HepG2 (cell line): ENCODE results near the gene GOLGA3. TPM values are rescaled to one million over a fixed set of nuclear protein-coding genes. Genes with fewer than 3 reads are reported as not detected.

Source experiments
- ATAC-seq: fragments of 200-7000 bp; cut with Tn5 transposase; 3 replicates; pipeline ENCODE4 v1.9.1; 2020; ENCODE audit warnings: mild to moderate bottlenecking, moderate library complexity
- BruUV-seq: library from RNA; stranded (reverse); fragments of 400-500 nt; replicated peaks from 2 replicates; lab custom pipeline; 2021; lab: Mats Ljungman, UMichigan
- CTCF ChIA-PET: fragments of 300-600 bp; formaldehyde crosslinking; extraction: SDS; loops from one replicate; lab custom pipeline; 2021; ENCODE audit warnings: low total read pairs, inconsistent platforms, low intra/inter-chr PET ratio; lab: Yijun Ruan, JAX
- POLR2A ChIA-PET: fragments of 350-600 bp; sonication (Branson Sonifier 250); formaldehyde crosslinking; loops from one replicate; lab custom pipeline; 2020; ENCODE audit warnings: antibody characterized with exemption, inconsistent platforms; lab: Yijun Ruan, JAX
- DNase-seq: peaks from one replicate; pipeline ENCODE4 v3.0.0-alpha.2; 2015; ENCODE audit warnings: low spot score
- FAIRE-seq: peaks from 3 replicates; lab custom pipeline; 2011; peaks lifted over from hg19 to GRCh38; lab: Jason Lieb, UNC
- H2AFZ ChIP-seq: one replicate; pipeline ENCODE4 v1.6.1; 2011; ENCODE audit warnings: low read length, inconsistent platforms
- H3K27ac ChIP-seq: fragments of 300-600 bp; 3 replicates; pipeline ENCODE4 v1.8.0; 2011; ENCODE audit warnings: mixed run types, mild to moderate bottlenecking, mixed read lengths, low read length, inconsistent platforms; ENCODE audit not compliant: insufficient read depth; ENCODE audit errors: extremely low read length
- H3K27me3 ChIP-seq, 2 experiments: fragments of 200-600 bp in 1 of 2; 2 replicates in 1 of 2; 3 replicates in 1 of 2; pipeline versions ENCODE4 v1.6.0 to v1.8.0; 2011; ENCODE audit warnings: low read length in 2 of 2, mild to moderate bottlenecking in 2 of 2, moderate library complexity in 2 of 2, inconsistent platforms in 1 of 2; ENCODE audit not compliant: insufficient read depth in 2 of 2, control insufficient read depth in 1 of 2
- H3K36me3 ChIP-seq, 2 experiments: fragments of 200-600 bp in 1 of 2; replicated peaks in 1 of 2; 2 replicates in 1 of 2; 3 replicates in 1 of 2; pipeline versions ENCODE4 v1.5.1 to v1.8.0; 2011; ENCODE audit warnings: low read length in 2 of 2, inconsistent platforms in 1 of 2; ENCODE audit not compliant: insufficient read depth in 2 of 2, control insufficient read depth in 1 of 2
- H3K4me1 ChIP-seq: 2 replicates; pipeline ENCODE4 v1.5.1; 2012; ENCODE audit warnings: low read length, inconsistent platforms; ENCODE audit not compliant: insufficient read depth
- H3K4me2 ChIP-seq: 2 replicates; pipeline ENCODE4 v1.6.0; 2011; ENCODE audit warnings: low read depth, low read length, inconsistent platforms
- H3K4me3 ChIP-seq, 3 experiments: fragments of 200-600 bp in 1 of 3; sonication (generic), shearing (Covaris generic) in 1 of 3; replicated peaks in 1 of 3; 2 replicates each; pipeline ENCODE4 v1.5.1; 2011 to 2016; ENCODE audit warnings: low read length in 3 of 3, inconsistent platforms in 2 of 3, low read depth in 2 of 3, mild to moderate bottlenecking in 2 of 3, control low read depth in 1 of 3, mixed read lengths in 1 of 3; ENCODE audit not compliant: insufficient read depth in 1 of 3
- H3K79me2 ChIP-seq: one replicate; pipeline ENCODE4 v1.6.1; 2011; ENCODE audit warnings: low read length, inconsistent platforms; ENCODE audit not compliant: insufficient read depth
- H3K9ac ChIP-seq: 2 replicates; pipeline ENCODE4 v1.6.0; 2011; ENCODE audit warnings: mild to moderate bottlenecking, low read depth, low read length, inconsistent platforms; ENCODE audit not compliant: insufficient read depth
- H3K9me3 ChIP-seq: 2 replicates; pipeline ENCODE4 v1.5.1; 2012; ENCODE audit warnings: mild to moderate bottlenecking, low read length
- H4K20me1 ChIP-seq: 2 replicates; pipeline ENCODE4 v1.6.0; 2011; ENCODE audit warnings: inconsistent platforms, mild to moderate bottlenecking, low read length, moderate library complexity; ENCODE audit not compliant: insufficient read depth
- ETV5 ChIP-seq: IDR thresholded peaks from 2 replicates; pipeline ENCODE4 v1.6.1; 2018; ENCODE audit warnings: missing biosample characterization, missing genetic modification reagents, inconsistent platforms, borderline replicate concordance
- MAFG ChIP-seq: sonication (generic); formaldehyde crosslinking; IDR thresholded peaks from 2 replicates; pipeline ENCODE4 v1.5.1; 2020; ENCODE audit warnings: mild to moderate bottlenecking, missing genetic modification reagents
- MYC ChIP-seq: sonication (generic); formaldehyde crosslinking; IDR thresholded peaks from 2 replicates; pipeline ENCODE4 v1.9.0; 2021; ENCODE audit warnings: missing genetic modification reagents, borderline replicate concordance
- TEAD3 ChIP-seq: optimal IDR thresholded peaks from 2 replicates; pipeline ENCODE3; 2016; ENCODE audit warnings: borderline replicate concordance
- ZBTB3 ChIP-seq: sonication (generic); formaldehyde crosslinking; IDR thresholded peaks from 2 replicates; pipeline ENCODE4 v1.4.0; 2020; ENCODE audit warnings: low read depth, mild to moderate bottlenecking, moderate library complexity, missing genetic modification reagents, borderline replicate concordance
- ZNF567 ChIP-seq: sonication (generic); formaldehyde crosslinking; IDR thresholded peaks from 2 replicates; pipeline ENCODE4 v1.8.1; 2023; ENCODE audit warnings: mild to moderate bottlenecking, missing genetic modification reagents, borderline replicate concordance
- WGBS: methylation state at CpG from one replicate; pipeline ENCODE4 v1.1.6; 2017; ENCODE audit warnings: low lambda C conversion rate; 5-methylcytosine and 5-hydroxymethylcytosine counted together
- in situ Hi-C: cut with HindIII; loops from 2 replicates; pipeline ENCODE4 v1.10.0; 2017; ENCODE audit warnings: low pct_unique_long_range_greater_than_20kb; ENCODE audit not compliant: extremely low pct_ligation_motif_present
- intact Hi-C: fragments of 100-400 bp; cut with micrococcal nuclease; formaldehyde crosslinking; loops from one replicate; pipeline ENCODE4 v1.10.0; 2022; ENCODE audit not compliant: unreplicated experiment
- polyA plus RNA-seq, 8 experiments: library from polyadenylated mRNA; depleted of rRNA in 3 of 8; stranded (reverse) in 7 of 8; unstranded in 1 of 8; fragments of >200 nt; fragmentation: Illumina TruSeq in 4 of 8; extraction: Trizol in 4 of 8; gene quantifications; 2 replicates each; pipeline versions ENCODE4 v1.2.1 to v1.2.3, GENCODE V29; 2011 to 2016; ENCODE audit warnings: low read depth in 4 of 8, missing spikeins in 1 of 8, mixed read lengths in 1 of 8; ENCODE audit not compliant: insufficient read depth in 1 of 8
- total RNA-seq, 5 experiments: library from RNA; depleted of rRNA; stranded (reverse); fragments of >200 nt; fragmentation: Illumina TruSeq; extraction: Trizol; gene quantifications; 2 replicates each; pipeline ENCODE4 v1.2.3, GENCODE V29; 2016; ENCODE audit warnings: low read depth in 1 of 5
- TF ChIP-seq, protein P1 (sequence below): sonication (generic); formaldehyde crosslinking; IDR thresholded peaks from 2 replicates; pipeline ENCODE4 v1.9.0; 2022; ENCODE audit warnings: missing genetic modification reagents, mild to moderate bottlenecking, borderline replicate concordance
- TF ChIP-seq, protein P2 (sequence below): sonication (generic); formaldehyde crosslinking; IDR thresholded peaks from 2 replicates; pipeline ENCODE4 v1.4.0; 2020; ENCODE audit warnings: missing genetic modification reagents
- TF ChIP-seq, protein P3 (sequence below): sonication (generic); formaldehyde crosslinking; IDR thresholded peaks from 2 replicates; pipeline ENCODE4 v1.4.0; 2020; ENCODE audit warnings: mild to moderate bottlenecking, missing genetic modification reagents
- TF ChIP-seq, protein P4 (sequence below): sonication (generic); formaldehyde crosslinking; IDR thresholded peaks from 2 replicates; pipeline ENCODE4 v1.5.0; 2020; ENCODE audit warnings: mild to moderate bottlenecking, missing genetic modification reagents, borderline replicate concordance
- TF ChIP-seq, protein P5 (sequence below): sonication (generic); formaldehyde crosslinking; IDR thresholded peaks from 2 replicates; pipeline ENCODE4 v1.4.0; 2020; ENCODE audit warnings: mild to moderate bottlenecking, missing genetic modification reagents

Gene GOLGA3
- total and polyA plus RNA-seq, 2 of the 13 experiments (the other 11 are each of a cell fraction or from before 2014, with no cell fraction given): 22.0 to 43.0 TPM

DNA sequence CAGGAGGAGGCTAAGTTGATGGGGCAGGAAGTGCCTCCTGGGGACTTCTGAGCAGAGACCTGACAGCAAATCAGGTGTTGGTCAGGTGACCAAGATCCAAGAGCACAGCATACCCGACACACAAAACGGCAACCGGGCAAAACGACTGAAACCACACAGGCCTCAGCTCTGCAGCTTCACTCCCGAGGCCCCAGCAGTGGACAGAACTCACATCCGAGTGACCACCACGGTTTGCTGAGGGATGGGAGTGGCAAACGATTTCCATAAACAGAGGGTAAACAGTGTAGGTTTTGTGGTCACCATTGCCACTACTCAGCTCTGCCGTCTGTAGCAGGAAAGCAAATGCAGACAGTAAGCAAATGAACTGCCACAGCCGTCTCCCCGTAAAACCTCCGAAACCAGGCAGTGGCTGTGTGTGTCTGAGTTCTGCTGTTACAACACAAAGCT, 44.3 kb upstream of the GOLGA3 start:
- FAIRE-seq: no peak
- in situ Hi-C loops: no loop called here
- Histone ChIP-seq H3K4me3 (no peak overlapping the region), H3K4me1 (no peaks in the 10 kb centered on the region), H3K27ac (no peak overlapping the region), H3K79me2 (no peaks in the 10 kb centered on the region), H2AFZ (no peak overlapping the region), H4K20me1 (no peaks in the 10 kb centered on the region), H3K4me2 (no peak overlapping the region), H3K9me3 (no peaks in the 10 kb centered on the region), H3K9ac (no peak overlapping the region), H3K36me3 (peaks cover 19 to 31% of the 10 kb centered on the region in 2 experiments; a peak in 4 of 5 replicates), H3K27me3 (no peaks in the 10 kb centered on the region)
- ChIA-PET POLR2A (no interaction called here), CTCF (no interaction called here)
- ATAC-seq: no peak
- 99% methylated on average over 8 of the region's 12 CpGs for WGBS
- BruUV-seq: no TSS peak
- intact Hi-C loops: no loop called here
- DNase-seq: no peak
- TF ChIP-seq, protein P1, sequence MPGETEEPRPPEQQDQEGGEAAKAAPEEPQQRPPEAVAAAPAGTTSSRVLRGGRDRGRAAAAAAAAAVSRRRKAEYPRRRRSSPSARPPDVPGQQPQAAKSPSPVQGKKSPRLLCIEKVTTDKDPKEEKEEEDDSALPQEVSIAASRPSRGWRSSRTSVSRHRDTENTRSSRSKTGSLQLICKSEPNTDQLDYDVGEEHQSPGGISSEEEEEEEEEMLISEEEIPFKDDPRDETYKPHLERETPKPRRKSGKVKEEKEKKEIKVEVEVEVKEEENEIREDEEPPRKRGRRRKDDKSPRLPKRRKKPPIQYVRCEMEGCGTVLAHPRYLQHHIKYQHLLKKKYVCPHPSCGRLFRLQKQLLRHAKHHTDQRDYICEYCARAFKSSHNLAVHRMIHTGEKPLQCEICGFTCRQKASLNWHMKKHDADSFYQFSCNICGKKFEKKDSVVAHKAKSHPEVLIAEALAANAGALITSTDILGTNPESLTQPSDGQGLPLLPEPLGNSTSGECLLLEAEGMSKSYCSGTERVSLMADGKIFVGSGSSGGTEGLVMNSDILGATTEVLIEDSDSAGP (CRISPR knock-in tag): no peak
- TF ChIP-seq, protein P2, sequence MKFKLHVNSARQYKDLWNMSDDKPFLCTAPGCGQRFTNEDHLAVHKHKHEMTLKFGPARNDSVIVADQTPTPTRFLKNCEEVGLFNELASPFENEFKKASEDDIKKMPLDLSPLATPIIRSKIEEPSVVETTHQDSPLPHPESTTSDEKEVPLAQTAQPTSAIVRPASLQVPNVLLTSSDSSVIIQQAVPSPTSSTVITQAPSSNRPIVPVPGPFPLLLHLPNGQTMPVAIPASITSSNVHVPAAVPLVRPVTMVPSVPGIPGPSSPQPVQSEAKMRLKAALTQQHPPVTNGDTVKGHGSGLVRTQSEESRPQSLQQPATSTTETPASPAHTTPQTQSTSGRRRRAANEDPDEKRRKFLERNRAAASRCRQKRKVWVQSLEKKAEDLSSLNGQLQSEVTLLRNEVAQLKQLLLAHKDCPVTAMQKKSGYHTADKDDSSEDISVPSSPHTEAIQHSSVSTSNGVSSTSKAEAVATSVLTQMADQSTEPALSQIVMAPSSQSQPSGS (CRISPR knock-in tag): no peak
- TF ChIP-seq MAFG (no peak), MYC (CRISPR knock-in tag) (no peak), ZBTB3 (CRISPR knock-in tag) (no peak), TEAD3 (no peak), ETV5 (CRISPR knock-in tag) (no peak), ZNF567 (no peak)
- TF ChIP-seq, protein P3, sequence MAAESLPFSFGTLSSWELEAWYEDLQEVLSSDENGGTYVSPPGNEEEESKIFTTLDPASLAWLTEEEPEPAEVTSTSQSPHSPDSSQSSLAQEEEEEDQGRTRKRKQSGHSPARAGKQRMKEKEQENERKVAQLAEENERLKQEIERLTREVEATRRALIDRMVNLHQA (CRISPR knock-in tag): no peak
- TF ChIP-seq, protein P4, sequence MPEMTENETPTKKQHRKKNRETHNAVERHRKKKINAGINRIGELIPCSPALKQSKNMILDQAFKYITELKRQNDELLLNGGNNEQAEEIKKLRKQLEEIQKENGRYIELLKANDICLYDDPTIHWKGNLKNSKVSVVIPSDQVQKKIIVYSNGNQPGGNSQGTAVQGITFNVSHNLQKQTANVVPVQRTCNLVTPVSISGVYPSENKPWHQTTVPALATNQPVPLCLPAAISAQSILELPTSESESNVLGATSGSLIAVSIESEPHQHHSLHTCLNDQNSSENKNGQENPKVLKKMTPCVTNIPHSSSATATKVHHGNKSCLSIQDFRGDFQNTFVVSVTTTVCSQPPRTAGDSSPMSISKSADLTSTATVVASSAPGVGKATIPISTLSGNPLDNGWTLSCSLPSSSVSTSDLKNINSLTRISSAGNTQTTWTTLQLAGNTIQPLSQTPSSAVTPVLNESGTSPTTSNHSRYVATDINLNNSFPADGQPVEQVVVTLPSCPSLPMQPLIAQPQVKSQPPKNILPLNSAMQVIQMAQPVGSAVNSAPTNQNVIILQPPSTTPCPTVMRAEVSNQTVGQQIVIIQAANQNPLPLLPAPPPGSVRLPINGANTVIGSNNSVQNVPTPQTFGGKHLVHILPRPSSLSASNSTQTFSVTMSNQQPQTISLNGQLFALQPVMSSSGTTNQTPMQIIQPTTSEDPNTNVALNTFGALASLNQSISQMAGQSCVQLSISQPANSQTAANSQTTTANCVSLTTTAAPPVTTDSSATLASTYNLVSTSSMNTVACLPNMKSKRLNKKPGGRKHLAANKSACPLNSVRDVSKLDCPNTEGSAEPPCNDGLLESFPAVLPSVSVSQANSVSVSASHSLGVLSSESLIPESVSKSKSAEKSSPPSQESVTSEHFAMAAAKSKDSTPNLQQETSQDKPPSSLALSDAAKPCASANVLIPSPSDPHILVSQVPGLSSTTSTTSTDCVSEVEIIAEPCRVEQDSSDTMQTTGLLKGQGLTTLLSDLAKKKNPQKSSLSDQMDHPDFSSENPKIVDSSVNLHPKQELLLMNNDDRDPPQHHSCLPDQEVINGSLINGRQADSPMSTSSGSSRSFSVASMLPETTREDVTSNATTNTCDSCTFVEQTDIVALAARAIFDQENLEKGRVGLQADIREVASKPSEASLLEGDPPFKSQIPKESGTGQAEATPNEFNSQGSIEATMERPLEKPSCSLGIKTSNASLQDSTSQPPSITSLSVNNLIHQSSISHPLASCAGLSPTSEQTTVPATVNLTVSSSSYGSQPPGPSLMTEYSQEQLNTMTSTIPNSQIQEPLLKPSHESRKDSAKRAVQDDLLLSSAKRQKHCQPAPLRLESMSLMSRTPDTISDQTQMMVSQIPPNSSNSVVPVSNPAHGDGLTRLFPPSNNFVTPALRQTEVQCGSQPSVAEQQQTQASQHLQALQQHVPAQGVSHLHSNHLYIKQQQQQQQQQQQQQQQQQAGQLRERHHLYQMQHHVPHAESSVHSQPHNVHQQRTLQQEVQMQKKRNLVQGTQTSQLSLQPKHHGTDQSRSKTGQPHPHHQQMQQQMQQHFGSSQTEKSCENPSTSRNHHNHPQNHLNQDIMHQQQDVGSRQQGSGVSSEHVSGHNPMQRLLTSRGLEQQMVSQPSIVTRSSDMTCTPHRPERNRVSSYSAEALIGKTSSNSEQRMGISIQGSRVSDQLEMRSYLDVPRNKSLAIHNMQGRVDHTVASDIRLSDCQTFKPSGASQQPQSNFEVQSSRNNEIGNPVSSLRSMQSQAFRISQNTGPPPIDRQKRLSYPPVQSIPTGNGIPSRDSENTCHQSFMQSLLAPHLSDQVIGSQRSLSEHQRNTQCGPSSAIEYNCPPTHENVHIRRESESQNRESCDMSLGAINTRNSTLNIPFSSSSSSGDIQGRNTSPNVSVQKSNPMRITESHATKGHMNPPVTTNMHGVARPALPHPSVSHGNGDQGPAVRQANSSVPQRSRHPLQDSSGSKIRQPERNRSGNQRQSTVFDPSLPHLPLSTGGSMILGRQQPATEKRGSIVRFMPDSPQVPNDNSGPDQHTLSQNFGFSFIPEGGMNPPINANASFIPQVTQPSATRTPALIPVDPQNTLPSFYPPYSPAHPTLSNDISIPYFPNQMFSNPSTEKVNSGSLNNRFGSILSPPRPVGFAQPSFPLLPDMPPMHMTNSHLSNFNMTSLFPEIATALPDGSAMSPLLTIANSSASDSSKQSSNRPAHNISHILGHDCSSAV (CRISPR knock-in tag): no peak
- TF ChIP-seq, protein P5, sequence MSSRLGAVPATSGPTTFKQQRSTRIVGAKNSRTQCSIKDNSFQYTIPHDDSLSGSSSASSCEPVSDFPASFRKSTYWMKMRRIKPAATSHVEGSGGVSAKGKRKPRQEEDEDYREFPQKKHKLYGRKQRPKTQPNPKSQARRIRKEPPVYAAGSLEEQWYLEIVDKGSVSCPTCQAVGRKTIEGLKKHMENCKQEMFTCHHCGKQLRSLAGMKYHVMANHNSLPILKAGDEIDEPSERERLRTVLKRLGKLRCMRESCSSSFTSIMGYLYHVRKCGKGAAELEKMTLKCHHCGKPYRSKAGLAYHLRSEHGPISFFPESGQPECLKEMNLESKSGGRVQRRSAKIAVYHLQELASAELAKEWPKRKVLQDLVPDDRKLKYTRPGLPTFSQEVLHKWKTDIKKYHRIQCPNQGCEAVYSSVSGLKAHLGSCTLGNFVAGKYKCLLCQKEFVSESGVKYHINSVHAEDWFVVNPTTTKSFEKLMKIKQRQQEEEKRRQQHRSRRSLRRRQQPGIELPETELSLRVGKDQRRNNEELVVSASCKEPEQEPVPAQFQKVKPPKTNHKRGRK (CRISPR knock-in tag): no peak
- TF ChIP-seq, all 625 proteins: peak for 0
